GM10248 (cell line): Measurements from ENCODE around the gene MTHFS.

ENCODE experiments used
- CTCF ChIA-PET: fragments of 300-600 bp; sonication (Branson Sonifier 250); formaldehyde crosslinking; extraction: SDS; loops from one replicate; lab custom pipeline; 2021; ENCODE audit warnings: antibody characterized with exemption; lab: Yijun Ruan, JAX
- POLR2A ChIA-PET: fragments of 350-650 bp; sonication (Branson Sonifier 250); formaldehyde crosslinking; extraction: SDS; loops from one replicate; lab custom pipeline; 2020; ENCODE audit warnings: antibody characterized with exemption; lab: Yijun Ruan, JAX
- DNase-seq: peaks from one replicate; pipeline ENCODE4 v3.0.0; 2012; ENCODE audit errors: extremely low spot score
- CTCF ChIP-seq: IDR thresholded peaks from 2 replicates; pipeline ENCODE4 v1.5.1; 2012; ENCODE audit warnings: mild to moderate bottlenecking, low read depth; ENCODE audit errors: extremely low read depth, missing control alignments, control extremely low read depth

MTHFS gene

DNA sequence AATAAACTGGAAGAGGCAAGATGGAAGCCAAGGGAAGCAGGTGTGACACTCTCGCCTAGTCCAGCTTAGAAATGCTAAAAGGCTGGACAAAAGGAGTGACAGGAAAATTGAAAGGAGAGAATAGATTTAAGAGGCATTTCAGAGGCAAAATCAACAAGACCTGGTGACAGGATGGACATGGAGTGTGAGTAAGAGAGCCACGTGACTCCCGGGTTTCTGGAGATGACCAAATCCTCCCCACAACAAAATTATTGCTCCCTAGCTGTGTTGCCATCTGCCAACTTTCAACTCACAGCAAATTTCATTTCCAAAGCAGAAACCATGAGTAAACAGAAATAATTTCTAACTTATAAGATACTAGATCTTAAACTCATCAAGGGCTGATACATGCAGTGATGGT, 52.6 kb downstream of the MTHFS start:
- POLR2A ChIA-PET = no interaction called here
- no peak for TF ChIP-seq CTCF
- CTCF ChIA-PET = interaction anchor here (0.8 to 3.8 kb wide), 4 partner anchors 10 to 46 kb away, joined by 3 to 32 read pairs (median 4); no protein-coding TSS in a partner anchor
- DNase-seq = no peak

DNA sequence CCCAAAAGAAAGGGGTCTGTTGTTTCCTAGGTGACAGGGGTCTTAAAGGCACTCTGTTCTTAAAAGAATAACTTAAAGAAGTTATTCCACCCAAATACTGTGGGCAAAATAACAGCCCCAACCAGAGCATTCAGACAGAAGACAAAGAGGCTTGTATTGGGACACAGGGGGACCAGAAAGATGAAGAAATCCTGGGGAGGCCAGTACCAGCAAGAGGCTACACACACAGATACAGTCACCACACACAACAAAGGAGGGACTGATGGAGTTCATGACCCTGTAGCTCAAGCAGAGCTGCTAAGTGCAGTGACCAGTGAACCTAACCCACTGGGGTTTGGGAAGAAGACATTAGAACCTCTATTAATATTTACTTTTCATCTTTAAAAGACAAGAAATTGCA, 59.0 kb downstream of the MTHFS start:
- CTCF ChIA-PET = interaction anchor here (1.6 to 2.2 kb wide), 2 partner anchors 13 to 16 kb away, joined by 6 to 10 read pairs; no protein-coding TSS in a partner anchor
- no peak for DNase-seq
- TF ChIP-seq CTCF = no peak
- POLR2A ChIA-PET = no interaction called here

GRCh38 chr15:79834495-79834894, 62.3 kb downstream of the MTHFS start:
- no peak for TF ChIP-seq CTCF
- POLR2A ChIA-PET = no interaction called here
- CTCF ChIA-PET = interaction anchor here (1.0 kb wide), 1 partner anchor 9 kb away, joined by 4 read pairs; no protein-coding TSS in a partner anchor
- no peak for DNase-seq

GRCh38 chr15:79832367-79833120, 64.3 kb downstream of the MTHFS start:
- TF ChIP-seq CTCF = no peak

DNA sequence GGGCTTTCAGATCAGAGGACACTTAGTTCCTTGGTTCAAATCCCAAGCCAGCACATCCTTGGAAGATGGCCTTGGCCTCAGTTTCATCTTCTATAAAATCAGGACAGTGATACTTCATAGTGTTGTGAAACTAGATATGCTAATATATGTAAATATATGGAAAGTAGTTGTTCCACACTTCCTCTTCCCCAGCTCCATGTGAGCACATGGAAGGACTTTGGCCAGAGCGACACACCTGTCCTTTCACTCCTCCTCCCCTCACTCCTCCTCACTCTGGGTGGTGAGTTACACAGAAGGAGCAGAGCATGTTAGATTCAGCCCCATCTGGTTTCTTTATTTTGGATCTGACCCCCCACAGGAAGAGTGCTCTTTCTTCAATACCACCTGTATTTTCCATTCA, 65.2 kb downstream of the MTHFS start:
- POLR2A ChIA-PET = no interaction called here
- TF ChIP-seq CTCF = no peak
- no peak for DNase-seq
- CTCF ChIA-PET = interaction anchor here (1.2 to 3.1 kb wide), 5 partner anchors 9 to 491 kb away, joined by 3 to 12 read pairs (median 5); no protein-coding TSS in a partner anchor

More at GRCh38 chr15:79832367-79833120, 64.3 kb downstream of the MTHFS start:
- ChIA-PET POLR2A (no interaction called here), CTCF (interaction anchor here (0.7 to 3.1 kb wide), 7 partner anchors 8 to 493 kb away, joined by 3 to 12 read pairs (median 4); no protein-coding TSS in a partner anchor)
- DNase-seq = no peak

DNA sequence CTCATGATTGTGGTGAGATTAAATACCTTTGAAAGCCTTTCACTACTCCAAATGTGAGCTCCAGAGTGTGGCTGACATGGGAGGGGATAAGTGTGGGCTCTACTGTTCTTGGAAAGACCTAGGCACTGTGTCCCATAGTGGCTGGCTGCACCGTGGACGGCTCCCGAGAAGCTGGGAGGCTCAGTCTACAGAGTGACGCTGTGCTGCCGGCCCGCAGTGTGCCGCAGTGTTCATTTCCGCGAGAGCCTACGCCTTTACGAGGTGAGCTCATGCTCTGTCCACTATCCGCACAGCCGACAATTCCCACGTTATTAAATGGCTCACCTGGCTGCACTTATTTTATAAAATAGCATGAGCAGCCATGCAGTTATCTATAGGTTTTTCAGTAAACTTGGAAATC, 66.9 kb downstream of the MTHFS start:
- CTCF ChIA-PET = interaction anchor here (2.2 to 3.1 kb wide), 2 partner anchors 21 to 24 kb away, joined by 5 to 12 read pairs; no protein-coding TSS in a partner anchor
- POLR2A ChIA-PET = no interaction called here
- DNase-seq = no peak
- TF ChIP-seq CTCF = no peak
